Measurements from ENCODE around the gene BTBD2. TPM values are rescaled to one million over a fixed set of nuclear protein-coding genes. Genes with fewer than 3 reads are reported as not detected.
A peak's percentile ranks its signal among the peaks of the same experiment; 100 is the strongest.

BTBD2 gene
- total and polyA plus RNA-seq, 2 of the 13 experiments (the other 11 are each of a cell fraction or from before 2014, with no cell fraction given): 28.1 to 45.3 TPM

- TF ChIP-seq ZBTB10 (CRISPR knock-in tag; IDR thresholded peaks at IDR 0.05; ENCODE audit: borderline replicate concordance): 0 out of 2 replicates have a peak, but pooled peaks have one; percentile 18
- TF ChIP-seq TBX2 (CRISPR knock-in tag; IDR thresholded peaks at IDR 0.05; ENCODE audit: borderline replicate concordance): peak; percentile 65
- 0 out of 2 replicates have a peak, but pooled peaks have one; percentile 0 for TF ChIP-seq KDM5A (IDR thresholded peaks at IDR 0.05; ENCODE audit: borderline replicate concordance, low read length)
- TF ChIP-seq TMF1 (CRISPR knock-in tag; IDR thresholded peaks at IDR 0.05; ENCODE audit: low read depth): peak; percentile 44; the same call in 1 of the 2 replicates
- TF ChIP-seq MIER3 (CRISPR knock-in tag; IDR thresholded peaks at IDR 0.05; ENCODE audit: borderline replicate concordance): no peak
- no peak for TF ChIP-seq ZNF101 (CRISPR knock-in tag; IDR thresholded peaks at IDR 0.05; ENCODE audit: borderline replicate concordance, low read depth)
- TF ChIP-seq NR2F1 (CRISPR knock-in tag; IDR thresholded peaks at IDR 0.05): no peak; a peak in 1 of 4 replicates
- no peak for TF ChIP-seq ZNF138 (CRISPR knock-in tag; IDR thresholded peaks at IDR 0.05; ENCODE audit: low read depth)
- TF ChIP-seq SMARCE1 (IDR thresholded peaks at IDR 0.05; ENCODE audit: borderline replicate concordance): no peak
- TF ChIP-seq ZNF605 (CRISPR knock-in tag; IDR thresholded peaks at IDR 0.05): no peak; the same call in 1 of the 2 replicates
- no peak for TF ChIP-seq ZNF18 (CRISPR knock-in tag; IDR thresholded peaks at IDR 0.05; ENCODE audit: insufficient replicate concordance)
- peak; percentile 78; the same call in 1 of the 2 replicates for TF ChIP-seq TOPORS (CRISPR knock-in tag; IDR thresholded peaks at IDR 0.05)
- peak; percentile 60; the same call in 1 of the 2 replicates for TF ChIP-seq ZNF619 (CRISPR knock-in tag; IDR thresholded peaks at IDR 0.05)
- TF ChIP-seq ZNF232 (CRISPR knock-in tag; IDR thresholded peaks at IDR 0.05; ENCODE audit: borderline replicate concordance): no peak
- TF ChIP-seq KLF16 (CRISPR knock-in tag; IDR thresholded peaks at IDR 0.05): no peak
- peak; percentile 99 for TF ChIP-seq RFXAP (CRISPR knock-in tag; IDR thresholded peaks at IDR 0.05; ENCODE audit: borderline replicate concordance)
- no peak for TF ChIP-seq TRIM24 (CRISPR knock-in tag; IDR thresholded peaks at IDR 0.05)
- TF ChIP-seq ZNF143 (CRISPR knock-in tag; IDR thresholded peaks at IDR 0.05): no peak
- no peak for TF ChIP-seq FOXP1 (IDR thresholded peaks at IDR 0.05)
- no peak for TF ChIP-seq FOXP1 (CRISPR knock-in tag; IDR thresholded peaks at IDR 0.05)
- TF ChIP-seq ATF7 (IDR thresholded peaks at IDR 0.05): no peak
- no peak; the same call in none of the 2 replicates for TF ChIP-seq ATF7 (CRISPR knock-in tag; IDR thresholded peaks at IDR 0.05)
- TF ChIP-seq GABPA (IDR thresholded peaks at IDR 0.05; ENCODE audit: low read depth, low read length): no peak
- peak; percentile 6; the same call in 1 of the 2 replicates for TF ChIP-seq GABPA (CRISPR knock-in tag; IDR thresholded peaks at IDR 0.05; ENCODE audit: low read depth)
- 0 out of 2 replicates have a peak, but pooled peaks have one; percentile 49 for TF ChIP-seq ZZZ3 (CRISPR knock-in tag; IDR thresholded peaks at IDR 0.05; ENCODE audit: borderline replicate concordance)
- no peak for TF ChIP-seq SCMH1 (CRISPR knock-in tag; IDR thresholded peaks at IDR 0.05; ENCODE audit: borderline replicate concordance)
- TF ChIP-seq ZNF580 (CRISPR knock-in tag; IDR thresholded peaks at IDR 0.05; ENCODE audit: borderline replicate concordance, low read depth): no peak; the same call in 1 of the 2 replicates
Observed at GRCh38 chr19:2061495-2062388, 46.2 kb upstream of the BTBD2 start (continued).

Data from HepG2 (cell line).